HCT116 (cell line): Measurements from ENCODE around the gene CLIC6. TPM values are rescaled to one million over a fixed set of nuclear protein-coding genes. Genes with fewer than 3 reads are reported as not detected.

ENCODE experiments used
- ATAC-seq: fragments of 200-7000 bp; cut with Tn5 transposase; 2 replicates; pipeline ENCODE4 v1.9.1; 2020; ENCODE audit warnings: mild to moderate bottlenecking, moderate library complexity
- BruUV-seq: library from RNA; stranded (reverse); fragments of 400-500 nt; replicated peaks from 2 replicates; lab custom pipeline; 2021; lab: Mats Ljungman, UMichigan
- CTCF ChIA-PET: fragments of 300-600 bp; sonication (Branson Sonifier 250); formaldehyde crosslinking; loops from one replicate; lab custom pipeline; 2021; ENCODE audit warnings: antibody characterized with exemption; lab: Charles Lee
- POLR2A ChIA-PET: fragments of 300-600, 350-600 bp; sonication (Branson Sonifier 250); formaldehyde crosslinking; loops from one replicate; lab custom pipeline; 2021; ENCODE audit warnings: antibody characterized with exemption; lab: Charles Lee
- RAD21 ChIA-PET, 2 experiments: fragments of 300-600 bp; sonication (Branson Sonifier 250); formaldehyde crosslinking; loops; one replicate each; lab custom pipeline; 2023; ENCODE audit warnings: low total read pairs in 2 of 2; ENCODE audit not compliant: uncharacterized antibody in 2 of 2, unreplicated experiment in 2 of 2, low non-redundant PET in 1 of 2; lab: Charles Lee
- DNase-seq: peaks from one replicate; pipeline ENCODE4 v3.0.0-alpha.2; 2010; ENCODE audit warnings: low read depth, low spot score
- H2AFZ ChIP-seq: fragments of 200-600 bp; shearing (Covaris generic), sonication (generic); 2 replicates; pipeline ENCODE4 v1.6.1; 2017; ENCODE audit warnings: low read depth, mixed run types, mixed read lengths, antibody characterized with exemption, low read length; ENCODE audit not compliant: poor library complexity, severe bottlenecking
- H3K27ac ChIP-seq: 2 replicates; pipeline ENCODE4 v1.5.1; 2012; ENCODE audit warnings: low read depth, low read length
- H3K27me3 ChIP-seq: fragments of 200-600 bp; sonication (generic); 2 replicates; pipeline ENCODE4 v1.6.1; 2016; ENCODE audit warnings: mixed run types, low read length, mixed read lengths; ENCODE audit not compliant: insufficient read depth
- H3K36me3 ChIP-seq, 2 experiments: fragments of 200-500 bp in 1 of 2; fragments of 200-600 bp in 1 of 2; sonication (Bioruptor generic) in 1 of 2; sonication (generic) in 1 of 2; 2 replicates each; pipeline versions ENCODE4 v1.5.1 to v1.6.1; 2014 to 2016; ENCODE audit warnings: low read length in 2 of 2, inconsistent platforms in 1 of 2, mixed read lengths in 1 of 2, mixed run types in 1 of 2; ENCODE audit not compliant: insufficient read depth in 2 of 2, control insufficient read depth in 1 of 2
- H3K4me1 ChIP-seq, 2 experiments: fragments of 200-600 bp in 1 of 2; sonication (generic) in 1 of 2; 2 replicates each; pipeline versions ENCODE4 v1.5.1 to v1.6.1; 2012 to 2017; ENCODE audit warnings: low read length in 2 of 2, inconsistent platforms in 1 of 2, mild to moderate bottlenecking in 1 of 2, mixed read lengths in 1 of 2, mixed run types in 1 of 2, moderate library complexity in 1 of 2; ENCODE audit not compliant: insufficient read depth in 2 of 2, control insufficient read depth in 1 of 2
- H3K4me2 ChIP-seq: fragments of 200-600 bp; sonication (generic); 2 replicates; pipeline ENCODE4 v1.6.1; 2017; ENCODE audit warnings: mixed run types, low read length, mixed read lengths
- H3K4me3 ChIP-seq, 2 experiments: fragments of 200-600 bp in 1 of 2; sonication (generic) in 1 of 2; replicated peaks in 1 of 2; 2 replicates each; pipeline ENCODE4 v1.5.1; 2011 to 2016; ENCODE audit warnings: low read length in 2 of 2, control low read depth in 1 of 2, low read depth in 1 of 2, mild to moderate bottlenecking in 1 of 2, mixed read lengths in 1 of 2, mixed run types in 1 of 2
- H3K79me2 ChIP-seq: fragments of 200-600 bp; sonication (generic); 2 replicates; pipeline ENCODE4 v1.6.1; 2017; ENCODE audit warnings: mild to moderate bottlenecking, mixed run types, low read length, moderate library complexity, mixed read lengths; ENCODE audit not compliant: insufficient read depth
- H3K9ac ChIP-seq: fragments of 200-600 bp; sonication (generic); 2 replicates; pipeline ENCODE4 v1.6.1; 2016; ENCODE audit warnings: low read length, mixed read lengths
- H3K9me2 ChIP-seq: fragments of 200-600 bp; sonication (generic), shearing (Covaris generic); 2 replicates; pipeline ENCODE4 v1.6.1; 2017; ENCODE audit warnings: mixed run types, mild to moderate bottlenecking, moderate library complexity; ENCODE audit not compliant: insufficient read depth
- H3K9me3 ChIP-seq, 2 experiments: fragments of 200-500 bp in 1 of 2; fragments of 200-600 bp in 1 of 2; sonication (Bioruptor generic) in 1 of 2; sonication (generic) in 1 of 2; 2 replicates each; pipeline ENCODE4 v1.6.1; 2014 to 2017; ENCODE audit warnings: low read length in 2 of 2, mixed read lengths in 2 of 2, inconsistent platforms in 1 of 2, low read depth in 1 of 2, mild to moderate bottlenecking in 1 of 2, mixed run types in 1 of 2, moderate library complexity in 1 of 2; ENCODE audit not compliant: control insufficient read depth in 1 of 2, insufficient read depth in 1 of 2
- H4K20me1 ChIP-seq: fragments of 200-600 bp; sonication (generic), shearing (Covaris generic); 2 replicates; pipeline ENCODE4 v1.6.1; 2017; ENCODE audit warnings: mixed run types, mild to moderate bottlenecking, moderate library complexity; ENCODE audit not compliant: insufficient read depth
- CBX3 ChIP-seq: IDR thresholded peaks from 2 replicates; pipeline ENCODE4 v1.6.1; 2012; ENCODE audit warnings: low read depth
- CEBPB ChIP-seq: IDR thresholded peaks from 2 replicates; pipeline ENCODE4 v1.6.1; 2012; ENCODE audit warnings: low read depth
- EGR1 ChIP-seq: IDR thresholded peaks from 2 replicates; pipeline ENCODE4 v1.6.1; 2012; ENCODE audit warnings: low read depth
- EZH2 ChIP-seq: fragments of 200-600 bp; sonication (generic); IDR thresholded peaks from 2 replicates; pipeline ENCODE4 v1.6.1; 2017; ENCODE audit warnings: antibody characterized with exemption, mixed run types
- EZH2phosphoT487 ChIP-seq: fragments of 200-600 bp; IDR thresholded peaks from 2 replicates; pipeline ENCODE4 v1.6.1; 2018; ENCODE audit warnings: antibody characterized with exemption, borderline replicate concordance
- JUND ChIP-seq: IDR thresholded peaks from 2 replicates; pipeline ENCODE4 v1.6.1; 2012
- POLR2AphosphoS5 ChIP-seq: IDR thresholded peaks from 2 replicates; pipeline ENCODE4 v1.6.1; 2011; ENCODE audit warnings: mild to moderate bottlenecking, low read depth, low read length, moderate library complexity
- RAD21 ChIP-seq: IDR thresholded peaks from 2 replicates; pipeline ENCODE4 v1.6.1; 2012; ENCODE audit warnings: low read depth, mild to moderate bottlenecking
- SRF ChIP-seq: IDR thresholded peaks from 2 replicates; pipeline ENCODE4 v1.6.1; 2012; ENCODE audit warnings: low read depth
- YY1 ChIP-seq: IDR thresholded peaks from 2 replicates; pipeline ENCODE4 v1.6.1; 2011; ENCODE audit warnings: low read length, low read depth, moderate library complexity, mild to moderate bottlenecking; ENCODE audit not compliant: insufficient replicate concordance; ENCODE audit errors: extremely low read depth
- ZNF274 ChIP-seq: fragments of 200-500 bp; sonication (Bioruptor generic); IDR thresholded peaks from 2 replicates; pipeline ENCODE4 v1.6.1; 2014; ENCODE audit warnings: mild to moderate bottlenecking, low read depth, low read length, inconsistent platforms
- intact Hi-C: fragments of 100-400 bp; cut with micrococcal nuclease; formaldehyde crosslinking; loops from 2 replicates; pipeline ENCODE4 v1.10.0; 2022
- total RNA-seq: library from RNA; stranded (reverse); gene quantifications from one replicate; pipeline ENCODE4 v1.2.1, GENCODE V29; 2021; ENCODE audit not compliant: unreplicated experiment
- TF ChIP-seq, protein P1 (sequence below): IDR thresholded peaks from 2 replicates; pipeline ENCODE4 v1.6.1; 2012; ENCODE audit warnings: low read depth
- TF ChIP-seq, protein P2 (sequence below): IDR thresholded peaks from 2 replicates; pipeline ENCODE4 v1.6.1; 2011; ENCODE audit warnings: mild to moderate bottlenecking, low read length, moderate library complexity; ENCODE audit not compliant: insufficient replicate concordance; ENCODE audit errors: extremely low read depth
- TF ChIP-seq, protein P3 (sequence below): IDR thresholded peaks from 2 replicates; pipeline ENCODE4 v1.6.1; 2012
- TF ChIP-seq, protein P4 (sequence below), 3 experiments: fragments of 200-600 bp in 1 of 3; sonication (generic) in 1 of 3; IDR thresholded peaks in 2 of 3; conservative IDR thresholded peaks in 1 of 3; 2 replicates each; pipeline ENCODE4 v1.5.1; 2012 to 2017; ENCODE audit warnings: low read depth in 2 of 3, low read length in 2 of 3, antibody characterized with exemption in 1 of 3, borderline replicate concordance in 1 of 3, control low read depth in 1 of 3, mild to moderate bottlenecking in 1 of 3, mixed read lengths in 1 of 3, mixed run types in 1 of 3, moderate library complexity in 1 of 3; ENCODE audit not compliant: insufficient read depth in 1 of 3

CLIC6 gene
- total RNA-seq, 1 experiment from 2014 or later: 0.05 TPM

DNA sequence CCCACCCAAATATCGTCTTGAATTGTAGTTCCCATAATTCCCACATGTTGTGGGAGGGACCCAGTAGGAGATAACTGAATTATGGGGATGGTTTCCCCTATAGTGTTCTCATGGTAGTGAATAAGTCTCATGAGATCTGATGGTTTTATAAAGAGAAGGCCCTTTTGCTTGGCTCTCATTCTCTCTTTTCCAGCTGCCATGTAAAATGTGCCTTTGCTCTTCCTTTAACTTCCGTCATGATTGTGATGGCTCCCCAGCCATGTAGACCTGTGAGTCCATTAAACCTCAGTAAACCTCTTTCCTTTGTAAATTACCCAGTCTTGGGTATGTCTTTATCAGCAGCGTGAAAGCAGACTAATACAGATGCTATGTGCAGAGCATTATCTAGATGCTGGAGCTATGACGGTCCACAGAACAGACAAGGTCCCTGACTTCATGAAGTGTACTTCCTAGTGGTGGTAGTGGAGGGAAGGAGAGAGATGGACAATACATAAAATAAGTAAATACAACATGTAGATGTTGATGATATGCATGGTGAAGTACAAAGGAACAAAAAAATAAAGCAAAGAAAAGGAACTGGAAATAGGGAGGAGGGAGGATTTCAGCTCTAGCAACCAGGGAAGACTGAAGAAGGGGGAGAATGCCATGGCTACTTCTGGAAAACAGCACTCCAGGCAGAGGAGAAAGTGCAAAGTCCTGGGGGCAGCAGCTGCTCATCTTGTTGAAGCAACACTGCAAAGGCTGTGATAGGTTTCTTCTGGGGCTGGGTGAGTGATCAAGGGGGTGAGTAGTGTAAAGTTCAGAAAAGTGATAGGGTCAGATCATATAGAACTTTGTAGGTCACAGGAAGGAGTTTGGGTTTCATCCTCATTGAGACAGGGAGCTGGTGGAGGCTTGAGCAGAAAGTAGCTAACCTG is 47.1 kb upstream of the CLIC6 start:
- H3K9me3 ChIP-seq: no peaks in the 10 kb centered on the region
- no peak overlapping the region for H2AFZ ChIP-seq
- ATAC-seq (no peak), DNase-seq (no peak)
- no peak overlapping the region for H3K9ac ChIP-seq
- intact Hi-C loops: no loop called here
- TF ChIP-seq POLR2AphosphoS5 (no peak), CEBPB (no peak), EZH2 (no peak), RAD21 (no peak), CBX3 (no peak), SRF (no peak), JUND (no peak), EZH2phosphoT487 (no peak), EGR1 (no peak), YY1 (no peak), ZNF274 (no peak)
- TF ChIP-seq, protein P1, sequence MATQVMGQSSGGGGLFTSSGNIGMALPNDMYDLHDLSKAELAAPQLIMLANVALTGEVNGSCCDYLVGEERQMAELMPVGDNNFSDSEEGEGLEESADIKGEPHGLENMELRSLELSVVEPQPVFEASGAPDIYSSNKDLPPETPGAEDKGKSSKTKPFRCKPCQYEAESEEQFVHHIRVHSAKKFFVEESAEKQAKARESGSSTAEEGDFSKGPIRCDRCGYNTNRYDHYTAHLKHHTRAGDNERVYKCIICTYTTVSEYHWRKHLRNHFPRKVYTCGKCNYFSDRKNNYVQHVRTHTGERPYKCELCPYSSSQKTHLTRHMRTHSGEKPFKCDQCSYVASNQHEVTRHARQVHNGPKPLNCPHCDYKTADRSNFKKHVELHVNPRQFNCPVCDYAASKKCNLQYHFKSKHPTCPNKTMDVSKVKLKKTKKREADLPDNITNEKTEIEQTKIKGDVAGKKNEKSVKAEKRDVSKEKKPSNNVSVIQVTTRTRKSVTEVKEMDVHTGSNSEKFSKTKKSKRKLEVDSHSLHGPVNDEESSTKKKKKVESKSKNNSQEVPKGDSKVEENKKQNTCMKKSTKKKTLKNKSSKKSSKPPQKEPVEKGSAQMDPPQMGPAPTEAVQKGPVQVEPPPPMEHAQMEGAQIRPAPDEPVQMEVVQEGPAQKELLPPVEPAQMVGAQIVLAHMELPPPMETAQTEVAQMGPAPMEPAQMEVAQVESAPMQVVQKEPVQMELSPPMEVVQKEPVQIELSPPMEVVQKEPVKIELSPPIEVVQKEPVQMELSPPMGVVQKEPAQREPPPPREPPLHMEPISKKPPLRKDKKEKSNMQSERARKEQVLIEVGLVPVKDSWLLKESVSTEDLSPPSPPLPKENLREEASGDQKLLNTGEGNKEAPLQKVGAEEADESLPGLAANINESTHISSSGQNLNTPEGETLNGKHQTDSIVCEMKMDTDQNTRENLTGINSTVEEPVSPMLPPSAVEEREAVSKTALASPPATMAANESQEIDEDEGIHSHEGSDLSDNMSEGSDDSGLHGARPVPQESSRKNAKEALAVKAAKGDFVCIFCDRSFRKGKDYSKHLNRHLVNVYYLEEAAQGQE: no peak
- TF ChIP-seq, protein P2, sequence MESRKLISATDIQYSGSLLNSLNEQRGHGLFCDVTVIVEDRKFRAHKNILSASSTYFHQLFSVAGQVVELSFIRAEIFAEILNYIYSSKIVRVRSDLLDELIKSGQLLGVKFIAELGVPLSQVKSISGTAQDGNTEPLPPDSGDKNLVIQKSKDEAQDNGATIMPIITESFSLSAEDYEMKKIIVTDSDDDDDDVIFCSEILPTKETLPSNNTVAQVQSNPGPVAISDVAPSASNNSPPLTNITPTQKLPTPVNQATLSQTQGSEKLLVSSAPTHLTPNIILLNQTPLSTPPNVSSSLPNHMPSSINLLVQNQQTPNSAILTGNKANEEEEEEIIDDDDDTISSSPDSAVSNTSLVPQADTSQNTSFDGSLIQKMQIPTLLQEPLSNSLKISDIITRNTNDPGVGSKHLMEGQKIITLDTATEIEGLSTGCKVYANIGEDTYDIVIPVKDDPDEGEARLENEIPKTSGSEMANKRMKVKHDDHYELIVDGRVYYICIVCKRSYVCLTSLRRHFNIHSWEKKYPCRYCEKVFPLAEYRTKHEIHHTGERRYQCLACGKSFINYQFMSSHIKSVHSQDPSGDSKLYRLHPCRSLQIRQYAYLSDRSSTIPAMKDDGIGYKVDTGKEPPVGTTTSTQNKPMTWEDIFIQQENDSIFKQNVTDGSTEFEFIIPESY: no peak
- TF ChIP-seq, protein P3, sequence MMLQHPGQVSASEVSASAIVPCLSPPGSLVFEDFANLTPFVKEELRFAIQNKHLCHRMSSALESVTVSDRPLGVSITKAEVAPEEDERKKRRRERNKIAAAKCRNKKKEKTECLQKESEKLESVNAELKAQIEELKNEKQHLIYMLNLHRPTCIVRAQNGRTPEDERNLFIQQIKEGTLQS: no peak
- TF ChIP-seq, protein P4, sequence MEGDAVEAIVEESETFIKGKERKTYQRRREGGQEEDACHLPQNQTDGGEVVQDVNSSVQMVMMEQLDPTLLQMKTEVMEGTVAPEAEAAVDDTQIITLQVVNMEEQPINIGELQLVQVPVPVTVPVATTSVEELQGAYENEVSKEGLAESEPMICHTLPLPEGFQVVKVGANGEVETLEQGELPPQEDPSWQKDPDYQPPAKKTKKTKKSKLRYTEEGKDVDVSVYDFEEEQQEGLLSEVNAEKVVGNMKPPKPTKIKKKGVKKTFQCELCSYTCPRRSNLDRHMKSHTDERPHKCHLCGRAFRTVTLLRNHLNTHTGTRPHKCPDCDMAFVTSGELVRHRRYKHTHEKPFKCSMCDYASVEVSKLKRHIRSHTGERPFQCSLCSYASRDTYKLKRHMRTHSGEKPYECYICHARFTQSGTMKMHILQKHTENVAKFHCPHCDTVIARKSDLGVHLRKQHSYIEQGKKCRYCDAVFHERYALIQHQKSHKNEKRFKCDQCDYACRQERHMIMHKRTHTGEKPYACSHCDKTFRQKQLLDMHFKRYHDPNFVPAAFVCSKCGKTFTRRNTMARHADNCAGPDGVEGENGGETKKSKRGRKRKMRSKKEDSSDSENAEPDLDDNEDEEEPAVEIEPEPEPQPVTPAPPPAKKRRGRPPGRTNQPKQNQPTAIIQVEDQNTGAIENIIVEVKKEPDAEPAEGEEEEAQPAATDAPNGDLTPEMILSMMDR (IDR thresholded peaks at IDR 0.05 in 2 of 3, conservative IDR thresholded peaks at IDR 0.05 in 1 of 3; ENCODE audit: borderline replicate concordance in 1 of 3, insufficient read depth in 1 of 3, low read depth in 2 of 3, low read length in 2 of 3): no peak
- H4K20me1 ChIP-seq: no peaks in the 10 kb centered on the region
- no peak overlapping the region for H3K4me3 ChIP-seq
- no peaks in the 10 kb centered on the region for H3K27me3 ChIP-seq
- no TSS peak for BruUV-seq
- CTCF ChIA-PET: interaction anchor here (0.9 kb wide), 1 partner anchor 9 kb away, joined by 3 read pairs; no protein-coding TSS in a partner anchor
- H3K27ac ChIP-seq: no peak overlapping the region
- no peaks in the 10 kb centered on the region for H3K36me3 ChIP-seq
- POLR2A ChIA-PET: no interaction called here
- H3K4me1 ChIP-seq: no peaks in the 10 kb centered on the region
- H3K9me2 ChIP-seq: no peaks in the 10 kb centered on the region
- H3K79me2 ChIP-seq: no peaks in the 10 kb centered on the region
- RAD21 ChIA-PET: no interaction called here
- H3K4me2 ChIP-seq: no peak overlapping the region
